Progenitor cell of endocrine pancreas (in vitro differentiated cells): ENCODE measurements around the gene HOXC9. TPM values are rescaled to one million over a fixed set of nuclear protein-coding genes. Genes with fewer than 3 reads are reported as not detected.

Source experiments
- DNase-seq: peaks from one replicate; pipeline ENCODE4 v3.0.0; 2021; ENCODE audit warnings: low spot score; ENCODE audit not compliant: unreplicated experiment
- H3K27ac Mint-ChIP-seq: 2 replicates; pipeline ENCODE4 v1.8.0; 2021; ENCODE audit warnings: mild to moderate bottlenecking, moderate library complexity, mixed read lengths
- H3K27me3 Mint-ChIP-seq: 2 replicates; pipeline ENCODE4 v1.8.0; 2021; ENCODE audit warnings: mixed read lengths
- H3K36me3 Mint-ChIP-seq: 2 replicates; pipeline ENCODE4 v1.8.0; 2022; ENCODE audit warnings: mixed read lengths; ENCODE audit not compliant: insufficient read depth
- H3K4me1 Mint-ChIP-seq: 2 replicates; pipeline ENCODE4 v1.8.0; 2021; ENCODE audit warnings: low read depth, mixed read lengths
- H3K4me3 Mint-ChIP-seq: 2 replicates; pipeline ENCODE4 v1.8.0; 2021; ENCODE audit warnings: low read depth, mild to moderate bottlenecking, moderate library complexity, mixed read lengths
- H3K9me3 Mint-ChIP-seq: 2 replicates; pipeline ENCODE4 v1.8.0; 2021; ENCODE audit warnings: low read depth, mixed read lengths
- CTCF ChIP-seq: fragments of 200-600 bp; sonication (generic); IDR thresholded peaks from one replicate; pipeline ENCODE4 v1.5.0; 2021; ENCODE audit warnings: antibody characterized with exemption, mild to moderate bottlenecking; ENCODE audit not compliant: unreplicated experiment
- total RNA-seq: library from RNA; stranded (reverse); gene quantifications from 2 replicates; pipeline ENCODE4 v1.2.1, GENCODE V29; 2021

Gene HOXC9
- total RNA-seq, 1 donor from 2014 or later: not detected

GRCh38 chr12:53970451-53970850 is 29.5 kb upstream of the HOXC9 start:
- Mint-ChIP-seq H3K36me3 (no peaks in the 10 kb centered on the region), H3K4me1 (no peaks in the 10 kb centered on the region), H3K27me3 (peaks cover 93% of the 10 kb centered on the region), H3K4me3 (no peak overlapping the region), H3K27ac (no peak overlapping the region), H3K9me3 (no peaks in the 10 kb centered on the region)
- DNase-seq: no peak
- TF ChIP-seq CTCF: no peak

DNA sequence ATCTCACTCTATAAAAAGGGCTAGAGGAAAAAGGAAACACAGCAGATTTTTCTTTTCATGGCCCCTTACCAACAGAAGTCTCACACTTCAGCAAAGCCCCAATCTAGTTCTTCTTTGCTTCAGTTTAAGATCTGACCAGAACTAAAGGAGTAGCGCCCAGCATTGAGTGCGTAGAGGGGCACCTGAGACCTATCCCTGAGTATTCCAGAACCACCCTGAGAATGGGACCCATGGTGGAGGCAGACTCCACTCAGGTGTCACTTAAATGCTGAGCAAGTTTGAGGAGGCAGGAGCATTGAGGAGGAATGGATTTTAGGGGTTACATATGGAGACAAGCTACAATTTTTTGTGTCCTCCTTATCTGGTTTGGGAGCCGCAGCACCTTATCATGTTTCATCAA is 28.8 kb upstream of the HOXC9 start:
- H3K27me3 Mint-ChIP-seq: peaks cover 93% of the 10 kb centered on the region
- no peak overlapping the region for H3K4me3 Mint-ChIP-seq
- H3K36me3 Mint-ChIP-seq: no peaks in the 10 kb centered on the region
- TF ChIP-seq CTCF: no peak
- no peaks in the 10 kb centered on the region for H3K4me1 Mint-ChIP-seq
- no peaks in the 10 kb centered on the region for H3K9me3 Mint-ChIP-seq
- no peak overlapping the region for H3K27ac Mint-ChIP-seq
- DNase-seq: no peak

DNA sequence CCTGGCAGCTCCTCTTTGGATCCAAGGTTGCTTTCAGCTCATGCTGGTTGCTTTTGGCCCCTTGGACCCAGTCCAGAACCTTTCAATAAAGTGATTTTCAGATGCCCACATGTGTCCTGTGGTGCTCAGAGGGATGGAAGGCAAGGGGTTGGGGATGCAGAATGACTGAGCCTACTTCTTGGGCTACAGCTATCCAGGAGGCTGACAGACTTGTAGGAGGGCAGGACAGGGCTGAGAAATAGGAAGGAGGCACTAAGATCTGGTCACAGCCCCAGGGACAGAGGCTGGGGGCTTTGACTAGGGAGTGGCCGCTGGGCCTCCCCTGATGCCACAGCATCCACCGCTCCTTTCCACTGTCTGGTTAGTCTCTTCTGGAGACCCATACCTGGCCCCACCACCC is 28.3 kb upstream of the HOXC9 start:
- DNase-seq: no peak
- no peaks in the 10 kb centered on the region for H3K9me3 Mint-ChIP-seq
- no peak overlapping the region for H3K27ac Mint-ChIP-seq
- no peaks in the 10 kb centered on the region for H3K4me1 Mint-ChIP-seq
- H3K27me3 Mint-ChIP-seq: peaks cover 93% of the 10 kb centered on the region
- TF ChIP-seq CTCF: no peak
- H3K36me3 Mint-ChIP-seq: no peaks in the 10 kb centered on the region
- no peak overlapping the region for H3K4me3 Mint-ChIP-seq

DNA sequence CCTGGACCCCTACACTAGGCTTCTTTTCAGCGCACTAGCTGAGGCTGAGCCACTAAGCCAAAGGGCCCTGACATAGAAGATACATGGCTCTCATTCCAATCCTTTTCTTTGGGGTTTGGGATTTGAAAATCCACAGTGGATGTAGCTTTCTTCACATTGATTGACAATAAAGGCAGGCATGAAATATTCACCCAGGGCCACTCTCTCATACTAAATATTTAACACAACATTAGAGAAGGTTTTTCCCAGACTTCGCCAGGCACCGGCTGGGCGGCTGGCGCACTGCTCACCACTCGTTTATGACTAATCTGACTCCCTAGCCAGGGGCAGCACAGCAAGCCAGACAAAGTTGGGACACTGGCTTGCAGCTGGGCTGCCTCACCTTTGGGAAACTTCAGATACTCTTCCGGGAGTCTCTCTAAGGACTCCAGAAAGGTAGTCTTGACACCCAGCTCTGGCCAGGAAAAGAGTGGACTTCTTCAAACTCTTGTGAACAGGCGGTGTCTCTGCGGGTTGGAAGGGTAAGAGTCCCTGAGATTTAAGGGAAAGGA is 27.7 kb upstream of the HOXC9 start:
- H3K27me3 Mint-ChIP-seq: peaks cover 93% of the 10 kb centered on the region
- no peak overlapping the region for H3K4me3 Mint-ChIP-seq
- no peak for TF ChIP-seq CTCF
- H3K4me1 Mint-ChIP-seq: no peaks in the 10 kb centered on the region
- H3K9me3 Mint-ChIP-seq: no peaks in the 10 kb centered on the region
- no peaks in the 10 kb centered on the region for H3K36me3 Mint-ChIP-seq
- no peak overlapping the region for H3K27ac Mint-ChIP-seq
- no peak for DNase-seq

GRCh38 chr12:53972722-53973235 is 27.2 kb upstream of the HOXC9 start, which contains the start of gene HOXC11:
Gene HOXC11, plus strand, starts transcription at chr12:53973126. Its CDS starts 116 bp downstream, at chr12:53973242.
- DNase-seq: no peak
- no peak within 1 kb of the TSS for H3K27ac Mint-ChIP-seq
- H3K4me1 Mint-ChIP-seq: no peaks in the 10 kb centered on the region
- H3K36me3 Mint-ChIP-seq: no peaks in the 10 kb centered on the region
- no peaks in the 10 kb centered on the region for H3K9me3 Mint-ChIP-seq
- H3K27me3 Mint-ChIP-seq: peaks cover 93% of the 10 kb centered on the region
- no peak for TF ChIP-seq CTCF
- no peak within 1 kb of the TSS for H3K4me3 Mint-ChIP-seq
